Endodermal cell (in vitro differentiated cells): Measurements from ENCODE around the gene NAALADL2. TPM values are rescaled to one million over a fixed set of nuclear protein-coding genes. Genes with fewer than 3 reads are reported as not detected.

Experiments used
- DNase-seq: peaks from one replicate; pipeline ENCODE4 v3.0.0-alpha.2; 2017
- H3K27ac ChIP-seq: 2 replicates; pipeline ENCODE4 v1.5.1; 2013; ENCODE audit warnings: mild to moderate bottlenecking, low read depth, low read length, moderate library complexity
- H3K27me3 ChIP-seq: 2 replicates; pipeline ENCODE4 v1.6.1; 2013; ENCODE audit warnings: mild to moderate bottlenecking, low read length, moderate library complexity; ENCODE audit not compliant: insufficient read depth, control insufficient read depth, poor library complexity, severe bottlenecking
- H3K36me3 ChIP-seq: 2 replicates; pipeline ENCODE4 v1.7.0; 2013; ENCODE audit warnings: mild to moderate bottlenecking, low read length, moderate library complexity; ENCODE audit not compliant: control insufficient read depth, insufficient read depth
- H3K4me1 ChIP-seq: one replicate; pipeline ENCODE4 v1.7.0; 2013; ENCODE audit warnings: low read length; ENCODE audit not compliant: control insufficient read depth, insufficient read depth
- H3K4me3 ChIP-seq: 2 replicates; pipeline ENCODE4 v1.5.1; 2013; ENCODE audit warnings: mild to moderate bottlenecking, low read length, moderate library complexity
- H3K9ac ChIP-seq: 2 replicates; pipeline ENCODE4 v1.6.1; 2013; ENCODE audit warnings: mild to moderate bottlenecking, low read length, moderate library complexity; ENCODE audit not compliant: poor library complexity, severe bottlenecking; ENCODE audit errors: extremely low read depth
- H3K9me3 ChIP-seq: 2 replicates; pipeline ENCODE4 v1.6.1; 2013; ENCODE audit warnings: mild to moderate bottlenecking, low read length, moderate library complexity; ENCODE audit not compliant: control insufficient read depth
- H3K27ac Mint-ChIP-seq: 2 replicates; pipeline ENCODE4 v1.8.0; 2020; ENCODE audit warnings: mixed read lengths
- H3K27me3 Mint-ChIP-seq: 2 replicates; pipeline ENCODE4 v1.8.0; 2021; ENCODE audit warnings: mild to moderate bottlenecking, mixed read lengths; ENCODE audit not compliant: insufficient read depth
- H3K36me3 Mint-ChIP-seq: 2 replicates; pipeline ENCODE4 v1.8.0; 2020; ENCODE audit warnings: low read depth, mixed read lengths
- H3K4me1 Mint-ChIP-seq: 2 replicates; pipeline ENCODE4 v1.8.0; 2020; ENCODE audit warnings: mixed read lengths
- H3K4me3 Mint-ChIP-seq: 2 replicates; pipeline ENCODE4 v1.8.0; 2020; ENCODE audit warnings: mild to moderate bottlenecking, moderate library complexity, mixed read lengths
- H3K9me3 Mint-ChIP-seq: 2 replicates; pipeline ENCODE4 v1.8.0; 2020; ENCODE audit warnings: mild to moderate bottlenecking, mixed read lengths
- WGBS, 2 experiments: methylation state at CpG; one replicate each; pipeline versions ENCODE4 v1.1.5 to v1.1.7; 2013; ENCODE audit warnings: missing lambda C conversion rate in 2 of 2, mixed read lengths in 1 of 2; ENCODE audit not compliant: insufficient coverage in 1 of 2, insufficient read length in 1 of 2; 5-methylcytosine and 5-hydroxymethylcytosine counted together
- total RNA-seq, 2 donors: library from RNA; stranded (reverse); fragmentation: NEBNext Ultra II Directional in 1 of 2; extraction: Animal tissue kit (Norgen Biotek cat#: 25700) in 1 of 2; gene quantifications; 2 replicates in 1 of 2; 3 replicates in 1 of 2; pipeline ENCODE4 v1.2.1, GENCODE V29; 2021
- TF ChIP-seq, protein P1 (sequence below): fragments of 200-600 bp; sonication (generic); conservative IDR thresholded peaks from 2 replicates; pipeline ENCODE4 v1.5.0; 2021; ENCODE audit warnings: antibody characterized with exemption, mild to moderate bottlenecking

NAALADL2 gene
- total RNA-seq, 2 donors from 2014 or later: 1.6 to 1.8 TPM

DNA sequence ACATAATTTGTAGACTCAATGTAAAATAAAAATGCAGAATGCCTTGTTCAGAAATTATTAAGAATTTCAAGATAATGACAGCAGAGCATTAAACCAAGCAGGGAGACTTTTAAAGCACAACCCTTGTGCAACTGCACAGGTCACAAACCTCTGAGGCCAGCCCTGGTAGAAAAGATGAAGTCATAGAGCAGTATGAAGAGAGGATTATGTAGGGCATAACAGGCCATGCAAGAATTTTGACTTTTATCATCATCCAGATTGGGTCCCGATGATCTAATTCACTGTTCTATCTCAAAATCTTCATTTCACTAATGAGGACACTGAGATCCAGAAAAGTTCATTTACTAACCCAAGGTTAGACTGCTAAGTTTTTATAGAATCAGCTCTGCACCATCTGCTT, 388.5 kb downstream of the NAALADL2 start:
- Mint-ChIP-seq H3K27ac (no peak overlapping the region), H3K9me3 (no peaks in the 10 kb centered on the region), H3K27me3 (peaks cover 11% of the 10 kb centered on the region), H3K36me3 (no peaks in the 10 kb centered on the region), H3K4me1 (peaks cover 17% of the 10 kb centered on the region), H3K4me3 (no peak overlapping the region)
- no peak for DNase-seq
- Histone ChIP-seq H3K4me1 (peaks cover 2% of the 10 kb centered on the region), H3K4me3 (no peak overlapping the region), H3K9me3 (no peaks in the 10 kb centered on the region), H3K27me3 (no peaks in the 10 kb centered on the region), H3K36me3 (no peaks in the 10 kb centered on the region), H3K9ac (no peak overlapping the region), H3K27ac (no peak overlapping the region)
- TF ChIP-seq, protein P1, sequence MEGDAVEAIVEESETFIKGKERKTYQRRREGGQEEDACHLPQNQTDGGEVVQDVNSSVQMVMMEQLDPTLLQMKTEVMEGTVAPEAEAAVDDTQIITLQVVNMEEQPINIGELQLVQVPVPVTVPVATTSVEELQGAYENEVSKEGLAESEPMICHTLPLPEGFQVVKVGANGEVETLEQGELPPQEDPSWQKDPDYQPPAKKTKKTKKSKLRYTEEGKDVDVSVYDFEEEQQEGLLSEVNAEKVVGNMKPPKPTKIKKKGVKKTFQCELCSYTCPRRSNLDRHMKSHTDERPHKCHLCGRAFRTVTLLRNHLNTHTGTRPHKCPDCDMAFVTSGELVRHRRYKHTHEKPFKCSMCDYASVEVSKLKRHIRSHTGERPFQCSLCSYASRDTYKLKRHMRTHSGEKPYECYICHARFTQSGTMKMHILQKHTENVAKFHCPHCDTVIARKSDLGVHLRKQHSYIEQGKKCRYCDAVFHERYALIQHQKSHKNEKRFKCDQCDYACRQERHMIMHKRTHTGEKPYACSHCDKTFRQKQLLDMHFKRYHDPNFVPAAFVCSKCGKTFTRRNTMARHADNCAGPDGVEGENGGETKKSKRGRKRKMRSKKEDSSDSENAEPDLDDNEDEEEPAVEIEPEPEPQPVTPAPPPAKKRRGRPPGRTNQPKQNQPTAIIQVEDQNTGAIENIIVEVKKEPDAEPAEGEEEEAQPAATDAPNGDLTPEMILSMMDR: no peak
- 90 to 92% methylated on average over 1 of the region's 1 CpG for WGBS, 2 experiments

DNA sequence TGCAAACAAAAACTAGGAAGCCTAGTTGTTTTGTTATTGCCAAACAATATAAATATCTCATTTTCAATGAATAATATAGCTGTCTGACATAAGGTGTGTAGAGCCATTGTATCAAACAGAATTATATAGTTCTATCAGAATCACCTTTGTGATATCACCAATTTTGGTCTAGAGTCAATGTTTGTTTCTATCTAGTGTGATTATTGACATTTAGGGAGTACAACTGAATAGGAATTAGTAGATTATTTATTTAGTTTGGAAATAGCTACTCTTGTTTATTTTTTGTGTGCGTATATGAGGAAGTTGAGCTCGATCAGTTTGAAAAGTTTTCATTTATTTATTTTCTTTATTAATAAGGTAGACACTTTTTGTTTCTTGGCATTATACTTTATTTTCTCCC, 389.7 kb downstream of the NAALADL2 start:
- peaks cover 5% of the 10 kb centered on the region for H3K4me1 ChIP-seq
- no peaks in the 10 kb centered on the region for H3K9me3 ChIP-seq
- no peak for DNase-seq
- Mint-ChIP-seq H3K4me3 (no peak overlapping the region), H3K27me3 (peaks cover 10% of the 10 kb centered on the region), H3K27ac (no peak overlapping the region), H3K4me1 (peaks cover 18% of the 10 kb centered on the region), H3K9me3 (no peaks in the 10 kb centered on the region), H3K36me3 (no peaks in the 10 kb centered on the region)
- H3K27me3 ChIP-seq: no peaks in the 10 kb centered on the region
- no peak overlapping the region for H3K4me3 ChIP-seq
- no peak overlapping the region for H3K9ac ChIP-seq
- TF ChIP-seq, protein P1: no peak
- no peak overlapping the region for H3K27ac ChIP-seq
- H3K36me3 ChIP-seq: no peaks in the 10 kb centered on the region
- WGBS, 2 experiments: 100% methylated on average over 1 of the region's 2 CpGs; no CpG with 5 or more reads in 1 of the 2 experiments

DNA sequence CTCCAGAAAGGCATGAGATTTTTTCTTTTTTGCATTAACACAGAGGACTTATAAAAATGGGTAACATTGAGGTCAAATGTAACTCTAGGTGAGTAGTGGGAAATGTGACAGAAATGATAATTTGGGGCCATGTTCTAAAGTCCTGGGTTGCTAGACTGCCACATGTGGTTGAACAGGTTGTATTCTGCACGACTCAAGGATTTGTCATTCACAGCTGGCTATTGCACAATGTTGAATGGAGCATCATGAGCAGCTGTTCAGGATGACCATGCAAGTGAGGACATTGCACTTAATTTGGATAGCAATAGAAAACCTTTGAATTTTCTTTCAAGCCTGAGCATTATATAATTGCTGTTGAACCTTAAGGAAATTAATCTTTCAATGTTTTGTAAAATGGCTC, 396.6 kb downstream of the NAALADL2 start:
- H3K9me3 Mint-ChIP-seq: no peaks in the 10 kb centered on the region
- H3K27me3 Mint-ChIP-seq: no peaks in the 10 kb centered on the region
- H3K36me3 Mint-ChIP-seq: no peaks in the 10 kb centered on the region
- Histone ChIP-seq H3K27me3 (no peaks in the 10 kb centered on the region), H3K36me3 (no peaks in the 10 kb centered on the region), H3K9ac (no peak overlapping the region), H3K27ac (no peak overlapping the region), H3K4me3 (no peak overlapping the region), H3K9me3 (no peaks in the 10 kb centered on the region), H3K4me1 (peaks cover 5% of the 10 kb centered on the region)
- TF ChIP-seq, protein P1: no peak
- DNase-seq: no peak
- peaks cover 5% of the 10 kb centered on the region for H3K4me1 Mint-ChIP-seq
- no peak overlapping the region for H3K27ac Mint-ChIP-seq
- no peak overlapping the region for H3K4me3 Mint-ChIP-seq
- 83 to 100% methylated on average over 1 of the region's 1 CpG for WGBS, 2 experiments
